ENCODE results near the gene MYO1E. TPM values are rescaled to one million over a fixed set of nuclear protein-coding genes. Genes with fewer than 3 reads are reported as not detected.

Gene MYO1E
- total and polyA plus RNA-seq, 2 of the 8 experiments (the other 6 are each of a cell fraction or from before 2014, with no cell fraction given) = 19.6 to 142 TPM

- Histone ChIP-seq H3K18ac (ENCODE audit: extremely low read depth, low read length) (no peak overlapping the region), H3K23ac (ENCODE audit: insufficient read length) (no peak overlapping the region), H4K91ac (replicated peaks; ENCODE audit: insufficient read length, low read length) (no peak overlapping the region), H4K8ac (ENCODE audit: extremely low read depth, insufficient read depth, low read length) (no peak overlapping the region), H2BK12ac (ENCODE audit: low read depth, low read length) (no peak overlapping the region), H3K14ac (ENCODE audit: insufficient read length) (no peak overlapping the region), H2AK5ac (ENCODE audit: low read depth, low read length) (no peak overlapping the region), H3K4me2 (ENCODE audit: insufficient read depth in 1 of 2, low read depth in 2 of 2, low read length in 2 of 2) (no peak overlapping the region), H3K4me3 (ENCODE audit: extremely low read depth in 1 of 4, insufficient read depth in 2 of 4, low read depth in 3 of 4, low read length in 4 of 4) (no peak overlapping the region), H4K20me1 (replicated peaks in 1 of 2; ENCODE audit: control insufficient read depth in 1 of 2, insufficient read depth in 2 of 2, low read length in 2 of 2) (no peaks in the 10 kb centered on the region), H3K9ac (replicated peaks in 1 of 4; ENCODE audit: extremely low read depth in 1 of 4, low read depth in 3 of 4, low read length in 3 of 4) (no peak overlapping the region), H2BK5ac (ENCODE audit: low read depth, low read length) (no peak overlapping the region), H3K36me3 (ENCODE audit: control insufficient read depth in 2 of 4, insufficient read depth in 4 of 4, low read length in 3 of 4) (no peaks in the 10 kb centered on the region), H2BK120ac (replicated peaks; ENCODE audit: low read depth, low read length) (no peak overlapping the region), H3K79me1 (ENCODE audit: low read depth, low read length) (no peaks in the 10 kb centered on the region), H3K4me1 (replicated peaks in 1 of 4; ENCODE audit: control insufficient read depth in 3 of 4, insufficient read depth in 4 of 4, low read length in 3 of 4) (peaks cover 0 to 7% (median 2%) of the 10 kb centered on the region in 4 experiments; a peak in 2 of 7 replicates), H3K27ac (ENCODE audit: low read depth, low read length) (no peak overlapping the region), H2BK20ac (ENCODE audit: low read length) (no peak overlapping the region), H3K79me2 (ENCODE audit: control insufficient read depth in 1 of 2, insufficient read depth in 2 of 2, low read length in 2 of 2) (no peaks in the 10 kb centered on the region), H4K5ac (ENCODE audit: insufficient read length, low read depth, low read length) (no peak overlapping the region), H3K9me3 (ENCODE audit: insufficient read depth in 2 of 2, low read depth in 1 of 2, low read length in 1 of 2) (no peaks in the 10 kb centered on the region), H2AFZ (ENCODE audit: low read length) (no peak overlapping the region), H3K4ac (replicated peaks; ENCODE audit: insufficient read length, low read depth, low read length) (no peak overlapping the region), H3K56ac (replicated peaks; ENCODE audit: insufficient read length, low read depth, low read length) (no peak overlapping the region), H2BK15ac (ENCODE audit: low read length) (no peak overlapping the region), H3K27me3 (replicated peaks in 1 of 4; ENCODE audit: control insufficient read depth in 3 of 4, extremely low read depth in 1 of 4, insufficient read depth in 3 of 4, low read length in 3 of 4) (no peaks in the 10 kb centered on the region; a peak in 1 of 7 replicates), H3K23me2 (ENCODE audit: low read depth, low read length) (no peaks in the 10 kb centered on the region)
- POLR2A ChIA-PET (ENCODE audit: partially characterized antibody) = no interaction called here
- TF ChIP-seq RBBP5 (IDR thresholded peaks at IDR 0.05; ENCODE audit: borderline replicate concordance, low read depth, low read length) = no peak
- TF ChIP-seq HDAC6 (IDR thresholded peaks at IDR 0.05; ENCODE audit: low read depth, low read length) = no peak
- no peak for TF ChIP-seq EZH2 (IDR thresholded peaks at IDR 0.05; ENCODE audit: low read depth, low read length, severe bottlenecking)
- no peak for TF ChIP-seq GTF2F1 (IDR thresholded peaks at IDR 0.05; ENCODE audit: borderline replicate concordance, low read depth, low read length)
- TF ChIP-seq BCL11A (IDR thresholded peaks at IDR 0.05; ENCODE audit: low read depth in 2 of 2, low read length in 2 of 2) = no peak
- TF ChIP-seq CBX8 (IDR thresholded peaks at IDR 0.05; ENCODE audit: borderline replicate concordance, low read depth, low read length) = no peak
- no peak for TF ChIP-seq CBX5 (IDR thresholded peaks at IDR 0.05; ENCODE audit: low read depth, low read length)
- no peak for TF ChIP-seq CREB1 (IDR thresholded peaks at IDR 0.05)
- WGBS, 2 experiments (ENCODE audit: extremely low coverage in 1 of 2, insufficient coverage in 1 of 2, insufficient read length in 1 of 2, insufficient replicate concordance in 2 of 2, low coverage in 1 of 2, low lambda C conversion rate in 2 of 2, missing lambda C conversion rate in 1 of 2) = 91% methylated on average over 1 of the region's 1 CpG; no CpG with 5 or more reads in 1 of the 2 experiments
- CTCF ChIA-PET (ENCODE audit: partially characterized antibody) = interaction anchor here (0.7 to 2.6 kb wide), 4 partner anchors 8 to 464 kb away, joined by 3 to 14 read pairs (median 8); no protein-coding TSS in a partner anchor
- DNase-seq (ENCODE audit: low read depth in 1 of 2, low spot score in 2 of 2) (no peak), FAIRE-seq (no peak)
Observed at GRCh38 chr15:59419170-59419569, 46.5 kb upstream of the MYO1E start.
